GM08714 (cell line): ENCODE measurements around the gene C1orf74.

Experiments
- H3K4me3 ChIP-seq: fragments of 200-500 bp; sonication (Bioruptor generic); 2 replicates; pipeline ENCODE4 v1.5.1; 2014; ENCODE audit warnings: mild to moderate bottlenecking, low read length, inconsistent platforms
- ZNF274 ChIP-seq: IDR thresholded peaks from 2 replicates; pipeline ENCODE4 v1.6.1; 2012; ENCODE audit warnings: mild to moderate bottlenecking, low read depth, low read length

Gene C1orf74

DNA sequence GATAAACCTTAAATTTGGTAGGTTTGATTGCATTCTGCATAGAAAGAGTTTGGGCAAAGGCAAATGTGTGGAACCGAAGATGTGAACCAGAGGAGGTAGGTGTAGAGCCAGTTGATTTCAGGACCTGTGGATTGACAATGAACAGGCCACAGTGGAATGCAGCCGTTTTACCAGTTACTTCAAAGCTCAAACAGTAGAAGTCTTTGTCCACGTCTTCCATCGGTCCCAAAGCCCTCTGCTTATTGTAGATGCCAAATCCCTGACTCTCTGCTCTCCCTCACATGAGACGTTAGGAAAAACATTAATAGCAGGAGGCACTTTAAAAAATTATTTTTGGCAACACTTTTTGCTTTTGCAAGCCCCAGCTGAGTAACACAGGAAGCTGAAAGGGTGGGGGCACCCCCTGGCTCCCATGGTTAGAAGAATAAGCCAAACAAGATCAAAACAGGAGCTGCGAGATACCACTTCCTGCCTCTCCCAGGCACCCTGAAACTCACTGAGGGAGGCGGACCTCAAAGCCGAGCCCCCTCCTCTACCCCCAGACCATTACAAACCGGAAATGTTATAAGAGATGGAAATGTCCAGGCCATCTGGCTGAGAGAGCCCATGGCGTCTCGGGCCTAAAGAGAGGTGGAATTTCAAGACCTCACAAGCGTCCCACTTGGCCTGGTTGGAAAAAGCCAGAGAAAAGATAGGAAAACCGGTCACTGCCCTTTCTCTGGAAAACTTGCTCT, 15.0 kb downstream of the C1orf74 start:
- H3K4me3 ChIP-seq = peak overlapping the region; percentile 67
- TF ChIP-seq ZNF274 = no peak

DNA sequence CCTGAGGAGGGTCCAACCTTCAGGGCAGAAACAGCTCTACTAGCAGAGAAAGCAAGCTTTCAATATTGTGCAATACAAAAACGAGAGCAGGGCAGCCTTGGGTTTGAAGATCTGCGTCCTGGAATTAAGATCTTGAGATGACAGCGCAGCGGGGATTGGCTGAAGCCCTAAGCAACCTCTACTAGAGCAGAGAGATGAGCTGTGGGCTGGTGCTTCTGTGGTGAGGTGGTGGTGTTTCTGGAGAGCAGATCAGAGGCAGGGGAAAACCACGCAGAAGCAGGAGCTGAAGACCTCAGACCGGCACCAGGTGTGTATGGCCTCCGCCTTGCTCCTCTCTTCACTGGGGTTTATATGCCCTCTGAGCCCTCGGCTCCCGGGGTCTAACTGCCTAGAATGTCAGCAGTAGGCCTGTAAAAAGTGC, 16.0 kb downstream of the C1orf74 start:
- no peak for TF ChIP-seq ZNF274
- H3K4me3 ChIP-seq = peak overlapping the region; percentile 67

GRCh38 chr1:209767706-209768105, 16.7 kb downstream of the C1orf74 start:
- no peak for TF ChIP-seq ZNF274
- peak overlapping the region; percentile 67; the same call in 1 of the 2 replicates for H3K4me3 ChIP-seq

DNA sequence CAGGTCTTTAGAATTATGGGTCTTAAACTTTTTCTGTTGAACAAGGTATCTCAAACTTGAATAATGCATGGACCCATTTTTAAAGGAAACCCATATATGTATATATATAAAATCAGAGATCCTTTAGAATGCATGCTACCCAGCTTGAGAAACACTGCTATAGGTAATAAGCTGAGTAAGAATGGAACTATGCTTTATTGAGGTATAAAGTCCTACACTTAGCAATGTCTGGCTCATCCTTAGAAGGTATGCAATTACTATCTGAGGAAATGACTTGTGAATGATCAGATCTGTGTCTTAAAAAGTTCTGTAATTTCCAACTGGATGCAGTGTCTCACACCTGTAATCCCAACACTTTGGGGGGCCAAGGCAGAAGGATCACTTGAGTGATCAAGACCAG, 17.3 kb downstream of the C1orf74 start:
- no peak for TF ChIP-seq ZNF274
- no peak overlapping the region for H3K4me3 ChIP-seq

GRCh38 chr1:209766051-209766450, 18.3 kb downstream of the C1orf74 start:
- H3K4me3 ChIP-seq = no peak overlapping the region
- no peak for TF ChIP-seq ZNF274

GRCh38 chr1:209761011-209761635, 23.2 kb downstream of the C1orf74 start:
- no peak for TF ChIP-seq ZNF274
- no peak overlapping the region for H3K4me3 ChIP-seq

GRCh38 chr1:209759829-209760359, 24.5 kb downstream of the C1orf74 start:
- H3K4me3 ChIP-seq = no peak overlapping the region
- TF ChIP-seq ZNF274 = no peak

DNA sequence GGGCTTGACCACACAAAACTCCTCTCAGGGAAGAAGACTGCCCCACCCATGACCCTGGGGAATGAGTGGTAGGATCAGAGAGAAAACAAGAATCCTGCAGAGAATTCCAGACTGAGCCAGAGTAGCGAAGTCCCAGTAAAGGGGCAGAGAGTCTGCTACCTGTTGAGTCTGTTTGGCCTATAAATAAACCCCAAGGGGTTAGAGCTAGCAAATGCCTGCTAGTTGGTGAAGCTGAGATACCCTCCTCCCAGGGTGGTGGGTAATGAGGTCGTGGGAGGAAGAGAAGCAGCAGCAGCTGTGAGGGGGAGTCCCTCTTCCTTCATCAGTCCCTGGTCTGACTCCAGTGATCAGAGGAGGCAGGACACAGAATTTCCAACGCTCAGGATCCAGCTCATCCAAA, 26.0 kb downstream of the C1orf74 start:
- TF ChIP-seq ZNF274 = no peak
- H3K4me3 ChIP-seq = no peak overlapping the region; the same call in 1 of the 2 replicates

DNA sequence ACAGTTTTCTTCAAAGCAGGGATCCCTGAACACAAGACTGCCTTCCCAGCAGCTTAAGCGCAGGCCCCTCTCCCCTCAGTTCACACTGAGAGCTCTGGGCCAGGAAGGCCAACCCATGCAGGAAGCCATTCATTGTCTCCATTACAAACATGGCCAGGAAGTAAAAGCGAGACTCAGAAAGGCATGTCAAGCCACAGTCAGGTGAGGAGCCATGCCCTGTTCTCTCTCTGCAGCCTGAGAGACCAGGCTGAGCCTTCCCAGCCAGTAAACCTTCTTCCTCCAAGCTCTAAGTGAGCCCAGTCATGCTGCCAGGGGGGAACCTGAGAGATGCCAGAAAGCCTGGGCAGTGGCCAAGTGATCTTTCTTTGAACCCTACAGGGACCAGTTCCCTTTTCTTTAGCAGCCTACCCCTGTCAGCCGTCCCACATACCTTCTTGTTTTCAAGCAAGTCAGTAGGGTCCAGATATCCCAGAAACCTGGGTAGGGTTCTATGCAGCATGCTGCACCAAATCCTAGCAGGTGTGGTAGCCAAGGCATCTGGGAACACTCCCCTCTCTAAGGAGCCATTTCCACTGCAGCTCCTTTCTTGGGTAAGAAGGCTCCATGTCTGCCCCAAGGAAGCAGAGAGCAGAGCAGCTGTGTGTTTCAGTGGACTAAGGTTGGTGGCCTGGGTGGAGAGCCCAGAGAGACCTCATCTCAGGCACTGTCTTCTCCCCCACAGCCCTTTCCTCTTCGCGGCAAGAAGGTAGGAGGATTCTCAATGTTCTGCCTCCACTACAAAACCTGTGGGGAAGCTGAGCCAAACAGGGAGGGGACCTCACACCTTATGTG, 27.5 kb downstream of the C1orf74 start:
- peak overlapping the region; percentile 83 for H3K4me3 ChIP-seq
- no peak for TF ChIP-seq ZNF274

DNA sequence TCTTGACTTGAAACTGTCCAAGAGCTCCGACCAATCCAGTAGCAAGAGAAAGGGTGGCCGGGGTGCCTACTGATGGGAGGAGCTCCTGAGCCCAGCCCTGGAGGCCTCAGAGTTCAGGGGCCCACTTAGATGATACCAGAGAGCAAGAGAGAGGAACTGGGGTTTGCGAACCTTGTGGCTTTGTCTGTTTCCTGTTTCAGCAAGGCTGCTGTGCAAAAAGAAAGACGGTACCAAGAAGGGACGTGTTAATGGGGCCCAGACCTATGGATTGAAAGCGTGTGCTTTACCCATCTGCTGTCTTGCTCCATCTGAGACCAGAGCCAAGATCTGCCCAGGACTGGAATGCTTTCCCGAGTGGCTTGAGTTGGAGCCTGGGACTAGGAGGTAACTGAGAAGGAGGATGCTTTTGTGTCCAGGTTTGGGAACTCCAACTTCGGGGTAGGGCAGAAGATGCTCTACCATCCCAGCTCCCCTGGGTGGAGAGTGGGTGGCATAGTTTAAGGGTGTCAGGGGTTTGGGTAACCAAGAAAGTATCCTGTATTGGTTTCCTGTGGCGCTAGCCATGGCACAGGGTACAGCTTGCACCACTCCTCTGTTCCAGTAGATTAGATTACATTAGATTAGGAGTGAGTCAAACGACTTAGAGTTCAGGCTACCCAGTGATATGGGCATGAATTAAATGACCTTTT, 28.3 kb downstream of the C1orf74 start, which contains the start of gene TRAF3IP3:
Gene TRAF3IP3 (plus strand): TSS at position 128 of the 689 bp plus-strand sequence. CDS start 3,987 bp downstream, outside the sequence.
- peak within 1 kb of the TSS; percentile 83 for H3K4me3 ChIP-seq
- no peak for TF ChIP-seq ZNF274

DNA sequence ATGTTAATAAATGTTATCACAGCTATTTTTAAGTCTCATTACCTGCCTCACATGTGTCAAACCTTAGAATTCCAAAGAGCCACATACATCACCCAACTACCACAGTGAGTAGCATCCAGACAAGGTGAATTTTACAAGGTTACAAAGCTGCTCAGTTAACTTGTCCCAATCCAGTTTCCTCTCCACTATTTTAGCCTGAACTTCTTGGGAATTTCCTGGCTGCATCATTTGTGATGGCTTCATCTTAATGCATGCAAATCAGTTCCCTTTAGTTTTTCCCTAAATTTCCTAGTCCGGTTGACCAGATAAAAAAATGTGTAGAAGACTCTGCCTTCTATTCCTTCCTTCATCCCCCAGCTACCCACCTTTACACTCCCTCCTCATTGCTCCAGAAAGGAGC, 29.1 kb downstream of the C1orf74 start:
- peak overlapping the region; percentile 83; the same call in 1 of the 2 replicates for H3K4me3 ChIP-seq
- no peak for TF ChIP-seq ZNF274

- TF ChIP-seq ZNF274 = no peak
- H3K4me3 ChIP-seq = no peak overlapping the region
Measured at GRCh38 chr1:209752890-209753289, 31.5 kb downstream of the C1orf74 start.

- peak overlapping the region; percentile 40; the same call in 1 of the 2 replicates for H3K4me3 ChIP-seq
Measured at GRCh38 chr1:209751627-209752231, 32.6 kb downstream of the C1orf74 start.

More at GRCh38 chr1:209751627-209752231, 32.6 kb downstream of the C1orf74 start:
- TF ChIP-seq ZNF274 = no peak
